ENCODE data around the gene FNIP1.

Gene FNIP1

GRCh38 chr5:131677115-131677514, 119.7 kb downstream of the FNIP1 start:
- no peak overlapping the region for H3K27ac ChIP-seq (ENCODE audit: low read length)
- no peaks in the 10 kb centered on the region for H3K9me3 ChIP-seq (ENCODE audit: insufficient read depth, low read length, severe bottlenecking)
- ATAC-seq (ENCODE audit: insufficient read depth, low read depth): no peak
- H3K36me3 ChIP-seq (ENCODE audit: insufficient read depth, low read length): peaks cover 76% of the 10 kb centered on the region
- no peak overlapping the region for H3K4me2 ChIP-seq (ENCODE audit: insufficient read depth, low read length)
- no peaks in the 10 kb centered on the region for H3K4me1 ChIP-seq (ENCODE audit: insufficient read depth, low read length)
- DNase-seq: no peak
- H3K27me3 ChIP-seq (ENCODE audit: insufficient read depth, low read length, poor library complexity): no peaks in the 10 kb centered on the region
- H2AFZ ChIP-seq (ENCODE audit: low read depth, low read length): no peak overlapping the region
- no peak for TF ChIP-seq CTCF (IDR thresholded peaks at IDR 0.05; ENCODE audit: borderline replicate concordance, extremely low read depth, low read length, poor library complexity, severe bottlenecking)
- no peak for TF ChIP-seq EZH2 (IDR thresholded peaks at IDR 0.05; ENCODE audit: borderline replicate concordance, low read depth, low read length, severe bottlenecking)
- H3K79me2 ChIP-seq (ENCODE audit: insufficient read depth, low read length): no peaks in the 10 kb centered on the region
- no peak overlapping the region for H3K9ac ChIP-seq (ENCODE audit: low read depth, low read length)
- H3K4me3 ChIP-seq (ENCODE audit: low read depth in 1 of 2, low read length in 2 of 2): no peak overlapping the region
- H4K20me1 ChIP-seq (ENCODE audit: insufficient read depth, low read length): no peaks in the 10 kb centered on the region

- Histone ChIP-seq H3K4me3 (ENCODE audit: low read depth in 1 of 2, low read length in 2 of 2) (no peak overlapping the region), H3K9ac (ENCODE audit: low read depth, low read length) (no peak overlapping the region), H4K20me1 (ENCODE audit: insufficient read depth, low read length) (no peaks in the 10 kb centered on the region), H3K27ac (ENCODE audit: low read length) (no peak overlapping the region), H3K9me3 (ENCODE audit: insufficient read depth, low read length, severe bottlenecking) (no peaks in the 10 kb centered on the region), H3K4me1 (ENCODE audit: insufficient read depth, low read length) (no peaks in the 10 kb centered on the region), H3K27me3 (ENCODE audit: insufficient read depth, low read length, poor library complexity) (no peaks in the 10 kb centered on the region), H3K36me3 (ENCODE audit: insufficient read depth, low read length) (peaks cover 88% of the 10 kb centered on the region), H3K4me2 (ENCODE audit: insufficient read depth, low read length) (no peak overlapping the region), H2AFZ (ENCODE audit: low read depth, low read length) (no peak overlapping the region), H3K79me2 (ENCODE audit: insufficient read depth, low read length) (no peaks in the 10 kb centered on the region)
- TF ChIP-seq EZH2 (IDR thresholded peaks at IDR 0.05; ENCODE audit: borderline replicate concordance, low read depth, low read length, severe bottlenecking) (no peak), CTCF (IDR thresholded peaks at IDR 0.05; ENCODE audit: borderline replicate concordance, extremely low read depth, low read length, poor library complexity, severe bottlenecking) (no peak)
- ATAC-seq (ENCODE audit: insufficient read depth, low read depth) (no peak), DNase-seq (no peak)
Observed at GRCh38 chr5:131672776-131673175, 124.0 kb downstream of the FNIP1 start.

- Histone ChIP-seq H3K36me3 (ENCODE audit: insufficient read depth, low read length) (peaks cover 86% of the 10 kb centered on the region), H2AFZ (ENCODE audit: low read depth, low read length) (no peak overlapping the region), H3K4me1 (ENCODE audit: insufficient read depth, low read length) (no peaks in the 10 kb centered on the region), H4K20me1 (ENCODE audit: insufficient read depth, low read length) (no peaks in the 10 kb centered on the region), H3K79me2 (ENCODE audit: insufficient read depth, low read length) (no peaks in the 10 kb centered on the region), H3K4me2 (ENCODE audit: insufficient read depth, low read length) (no peak overlapping the region), H3K4me3 (ENCODE audit: low read depth in 1 of 2, low read length in 2 of 2) (no peak overlapping the region), H3K27me3 (ENCODE audit: insufficient read depth, low read length, poor library complexity) (no peaks in the 10 kb centered on the region), H3K9me3 (ENCODE audit: insufficient read depth, low read length, severe bottlenecking) (no peaks in the 10 kb centered on the region), H3K27ac (ENCODE audit: low read length) (no peak overlapping the region; the same call in 1 of the 2 replicates), H3K9ac (ENCODE audit: low read depth, low read length) (no peak overlapping the region)
- ATAC-seq (ENCODE audit: insufficient read depth, low read depth): no peak
- TF ChIP-seq EZH2 (IDR thresholded peaks at IDR 0.05; ENCODE audit: borderline replicate concordance, low read depth, low read length, severe bottlenecking) (no peak), CTCF (IDR thresholded peaks at IDR 0.05; ENCODE audit: borderline replicate concordance, extremely low read depth, low read length, poor library complexity, severe bottlenecking) (no peak)
- DNase-seq: no peak
Observed at GRCh38 chr5:131671994-131672655, 124.7 kb downstream of the FNIP1 start.

All from DND-41 (cell line).